CD8-positive, alpha-beta memory T cell (primary cell): ENCODE measurements around the gene RUNDC3A. TPM values are rescaled to one million over a fixed set of nuclear protein-coding genes. Genes with fewer than 3 reads are reported as not detected.

Experiments
- CTCF ChIA-PET: fragments of 350-600 bp; sonication (Branson Sonifier 250); formaldehyde crosslinking; loops from one replicate; lab custom pipeline; 2021; ENCODE audit warnings: antibody characterized with exemption; lab: Charles Lee
- POLR2A ChIA-PET: fragments of 350-600 bp; sonication (Branson Sonifier 250); formaldehyde crosslinking; loops from one replicate; lab custom pipeline; 2021; ENCODE audit warnings: antibody characterized with exemption; lab: Charles Lee
- DNase-seq, 5 donors: peaks; one replicate each; pipeline versions ENCODE4 v3.0.0 to v3.0.0-alpha.2; 2020 to 2022; ENCODE audit warnings: mixed read lengths in 1 of 5
- H3K27ac ChIP-seq: one replicate; pipeline ENCODE4 v1.7.0; 2013; ENCODE audit warnings: low read depth, mild to moderate bottlenecking, low read length, moderate library complexity
- H3K27me3 ChIP-seq: 2 replicates; pipeline ENCODE4 v1.7.0; 2013; ENCODE audit warnings: low read length, mild to moderate bottlenecking; ENCODE audit not compliant: insufficient read depth, poor library complexity, severe bottlenecking
- H3K36me3 ChIP-seq: 2 replicates; pipeline ENCODE4 v1.7.0; 2013; ENCODE audit warnings: mild to moderate bottlenecking, low read length, moderate library complexity; ENCODE audit not compliant: insufficient read depth
- H3K4me1 ChIP-seq: 2 replicates; pipeline ENCODE4 v1.7.0; 2013; ENCODE audit warnings: mild to moderate bottlenecking, low read length, moderate library complexity; ENCODE audit not compliant: insufficient read depth
- H3K4me3 ChIP-seq: 2 replicates; pipeline ENCODE4 v1.7.0; 2013; ENCODE audit warnings: mild to moderate bottlenecking, low read length
- H3K9me3 ChIP-seq: 2 replicates; pipeline ENCODE4 v1.7.0; 2013; ENCODE audit warnings: mild to moderate bottlenecking, low read length
- H3K27ac Mint-ChIP-seq, 8 donors: one replicate each; pipeline ENCODE4 v1.8.0; 2020 to 2021; ENCODE audit warnings: mixed read lengths in 8 of 8, mild to moderate bottlenecking in 6 of 8, inconsistent platforms in 3 of 8, moderate library complexity in 3 of 8
- H3K27me3 Mint-ChIP-seq, 2 donors: one replicate each; pipeline ENCODE4 v1.8.0; 2020 to 2021; ENCODE audit warnings: mixed read lengths in 2 of 2, mild to moderate bottlenecking in 1 of 2, moderate library complexity in 1 of 2
- H3K36me3 Mint-ChIP-seq, 3 donors: one replicate each; pipeline ENCODE4 v1.8.0; 2020 to 2021; ENCODE audit warnings: mixed read lengths in 3 of 3, inconsistent platforms in 1 of 3, mild to moderate bottlenecking in 1 of 3
- H3K4me1 Mint-ChIP-seq, 3 donors: one replicate each; pipeline ENCODE4 v1.8.0; 2020 to 2021; ENCODE audit warnings: mixed read lengths in 3 of 3, inconsistent platforms in 1 of 3, mild to moderate bottlenecking in 1 of 3
- H3K4me3 Mint-ChIP-seq, 7 donors: one replicate each; pipeline ENCODE4 v1.8.0; 2020 to 2021; ENCODE audit warnings: mixed read lengths in 7 of 7, mild to moderate bottlenecking in 6 of 7, moderate library complexity in 4 of 7, inconsistent platforms in 2 of 7
- H3K9me3 Mint-ChIP-seq, 5 donors: one replicate each; pipeline ENCODE4 v1.8.0; 2020 to 2022; ENCODE audit warnings: mixed read lengths in 5 of 5, mild to moderate bottlenecking in 3 of 5, moderate library complexity in 2 of 5, inconsistent platforms in 1 of 5
- polyA plus RNA-seq: library from polyadenylated mRNA; unstranded; fragments of 300-500 nt; fragmentation: Illumina TruSeq; gene quantifications from one replicate; pipeline ENCODE4 v1.2.3, GENCODE V29; 2021
- total RNA-seq, 2 experiments: library from RNA; stranded (reverse); gene quantifications; one replicate each; pipeline ENCODE4 v1.2.3, GENCODE V29; 2021

The RUNDC3A gene
- total and polyA plus RNA-seq, 3 experiments from 2014 or later, result not detected

DNA sequence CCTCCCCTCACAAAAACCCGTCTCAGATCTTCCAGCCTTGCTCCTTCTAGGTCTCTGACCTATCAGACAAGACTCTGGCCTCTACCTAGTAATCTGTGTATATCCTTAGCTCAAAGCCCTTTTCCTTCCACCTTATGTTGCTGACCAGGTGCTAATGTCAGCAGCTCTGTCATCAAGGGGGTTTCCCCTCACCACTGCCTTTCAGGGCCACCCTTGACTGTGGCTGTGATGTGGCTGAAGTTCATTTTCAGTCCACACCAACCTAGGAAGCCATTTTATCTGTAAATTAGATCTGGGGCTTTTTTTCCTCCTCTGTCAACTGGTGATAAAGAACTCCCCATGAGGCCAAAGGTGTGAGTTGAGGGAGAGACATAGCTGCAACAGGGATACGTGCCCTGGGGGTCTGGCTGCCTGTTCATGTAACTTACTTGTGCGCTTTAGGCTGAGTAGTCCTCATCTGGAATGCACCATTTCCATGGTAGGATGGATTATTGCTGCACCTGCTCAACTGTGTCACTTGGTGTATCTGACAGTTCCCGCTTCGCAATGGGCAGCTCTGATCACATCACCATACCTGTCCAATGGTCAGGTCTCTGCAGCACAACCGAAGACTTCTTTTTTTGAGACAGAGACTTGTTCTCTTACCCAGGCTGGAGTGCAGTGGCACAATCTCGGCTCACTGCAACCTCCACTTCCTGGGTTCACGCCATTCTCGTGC lies 14.7 kb upstream of the RUNDC3A start:
- Mint-ChIP-seq H3K36me3 (no peaks in the 10 kb centered on the region), H3K9me3 (no peaks in the 10 kb centered on the region), H3K27ac (no peak overlapping the region), H3K4me1 (no peaks in the 10 kb centered on the region), H3K27me3 (peaks cover 9 to 28% of the 10 kb centered on the region in 2 donors), H3K4me3 (no peak overlapping the region)
- H3K36me3 ChIP-seq, result no peaks in the 10 kb centered on the region
- H3K27ac ChIP-seq, result no peak overlapping the region
- no peak for DNase-seq
- H3K4me3 ChIP-seq, result no peak overlapping the region
- ChIA-PET POLR2A (no interaction called here), CTCF (no interaction called here)
- H3K27me3 ChIP-seq, result no peaks in the 10 kb centered on the region
- no peaks in the 10 kb centered on the region for H3K4me1 ChIP-seq
- no peaks in the 10 kb centered on the region for H3K9me3 ChIP-seq

DNA sequence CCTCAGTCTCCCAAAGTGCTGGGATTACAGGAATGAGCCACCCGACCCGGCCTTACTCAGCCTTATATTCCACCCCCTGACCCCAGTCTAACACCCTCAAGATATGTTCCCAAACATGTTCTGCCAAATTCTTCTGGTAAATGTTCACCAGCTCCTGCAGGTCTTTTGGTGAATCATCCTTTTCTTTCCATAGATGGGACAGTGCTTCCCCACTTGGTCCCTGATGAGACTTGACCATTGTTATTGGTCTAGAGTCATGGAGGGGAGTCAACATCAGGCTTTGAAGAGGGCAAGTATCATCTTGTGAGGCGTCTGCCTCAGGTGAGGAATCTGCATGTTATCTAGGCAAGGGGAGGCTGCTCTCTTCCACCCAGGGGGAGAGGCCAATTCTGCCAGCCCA lies 10.4 kb upstream of the RUNDC3A start:
- H3K27ac Mint-ChIP-seq, result no peak overlapping the region
- POLR2A ChIA-PET, result no interaction called here

GRCh38 chr17:44304651-44305050 lies 3.8 kb upstream of the RUNDC3A start:
- peaks cover 31 to 51% of the 10 kb centered on the region in 2 donors for H3K27me3 Mint-ChIP-seq
- no peak overlapping the region for H3K27ac ChIP-seq
- H3K27me3 ChIP-seq, result peaks cover 12% of the 10 kb centered on the region
- H3K9me3 Mint-ChIP-seq, result no peaks in the 10 kb centered on the region
- POLR2A ChIA-PET, result no interaction called here
- H3K4me3 ChIP-seq, result no peak overlapping the region
- H3K9me3 ChIP-seq, result no peaks in the 10 kb centered on the region
- peaks cover 0 to 3% (median 1%) of the 10 kb centered on the region in 3 donors for H3K36me3 Mint-ChIP-seq
- peaks cover 16% of the 10 kb centered on the region for H3K4me1 ChIP-seq
- no peak for DNase-seq
- H3K4me3 Mint-ChIP-seq, result no peak overlapping the region
- CTCF ChIA-PET, result interaction anchor here (0.8 kb wide), 1 partner anchor 162 kb away, joined by 3 read pairs; no protein-coding TSS in a partner anchor
- no peak overlapping the region for H3K27ac Mint-ChIP-seq
- no peaks in the 10 kb centered on the region for H3K36me3 ChIP-seq
- peaks cover 14 to 22% (median 15%) of the 10 kb centered on the region in 3 donors for H3K4me1 Mint-ChIP-seq

More for the DNA sequence above, 10.4 kb upstream of the RUNDC3A start:
- Mint-ChIP-seq H3K4me3 (no peak overlapping the region), H3K27me3 (peaks cover 11 to 38% of the 10 kb centered on the region in 2 donors), H3K9me3 (no peaks in the 10 kb centered on the region), H3K4me1 (no peaks in the 10 kb centered on the region), H3K36me3 (no peaks in the 10 kb centered on the region)
- H3K9me3 ChIP-seq, result no peaks in the 10 kb centered on the region
- no peaks in the 10 kb centered on the region for H3K27me3 ChIP-seq
- DNase-seq, result no peak
- H3K27ac ChIP-seq, result no peak overlapping the region
- CTCF ChIA-PET, result interaction anchor here (0.9 kb wide), 1 partner anchor 16 kb away, joined by 3 read pairs; no protein-coding TSS in a partner anchor
- no peaks in the 10 kb centered on the region for H3K36me3 ChIP-seq
- no peaks in the 10 kb centered on the region for H3K4me1 ChIP-seq
- H3K4me3 ChIP-seq, result no peak overlapping the region

- DNase-seq, result no peak
- peaks cover 0 to 3% (median 1%) of the 10 kb centered on the region in 3 donors for H3K36me3 Mint-ChIP-seq
- peaks cover 27 to 44% of the 10 kb centered on the region in 2 donors for H3K27me3 Mint-ChIP-seq
- no peak overlapping the region for H3K4me3 ChIP-seq
- H3K9me3 Mint-ChIP-seq, result no peaks in the 10 kb centered on the region
- H3K27ac ChIP-seq, result no peak overlapping the region
- H3K4me3 Mint-ChIP-seq, result peak overlapping the region; percentile 17 to 72 (median 58)
- peak overlapping the region in 2 of 8 donors; percentile 11 to 79 for H3K27ac Mint-ChIP-seq
- CTCF ChIA-PET, result interaction anchor here (0.8 to 3.5 kb wide), 3 partner anchors 23 to 97 kb away, joined by 3 to 13 read pairs (median 3); no protein-coding TSS in a partner anchor
- no peaks in the 10 kb centered on the region for H3K9me3 ChIP-seq
- no peaks in the 10 kb centered on the region for H3K36me3 ChIP-seq
- POLR2A ChIA-PET, result interaction anchor here (1.2 to 2.0 kb wide), 3 partner anchors 19 to 86 kb away, joined by 3 to 6 read pairs (median 6); no protein-coding TSS in a partner anchor
- H3K27me3 ChIP-seq, result peaks cover 12% of the 10 kb centered on the region
- peaks cover 14 to 28% (median 17%) of the 10 kb centered on the region in 3 donors for H3K4me1 Mint-ChIP-seq
- H3K4me1 ChIP-seq, result peaks cover 16% of the 10 kb centered on the region
Measured at GRCh38 chr17:44307387-44308186, 814 bp upstream of the RUNDC3A start.

- POLR2A ChIA-PET, result interaction anchor here (0.6 to 2.0 kb wide), 4 partner anchors 18 to 752 kb away, joined by 3 to 6 read pairs (median 4); partner anchors contain the start of gene NMT1
- no peaks in the 10 kb centered on the region for H3K36me3 ChIP-seq
- H3K4me1 ChIP-seq, result peaks cover 16% of the 10 kb centered on the region
- H3K27me3 Mint-ChIP-seq, result peaks cover 27 to 45% of the 10 kb centered on the region in 2 donors
- no peak for DNase-seq
- H3K27ac Mint-ChIP-seq, result no peak overlapping the region
- CTCF ChIA-PET, result interaction anchor here (0.8 to 3.5 kb wide), 3 partner anchors 22 to 98 kb away, joined by 3 to 13 read pairs (median 3); no protein-coding TSS in a partner anchor
- no peaks in the 10 kb centered on the region for H3K9me3 Mint-ChIP-seq
- H3K4me3 ChIP-seq, result no peak overlapping the region
- no peaks in the 10 kb centered on the region for H3K9me3 ChIP-seq
- H3K36me3 Mint-ChIP-seq, result peaks cover 0 to 3% (median 1%) of the 10 kb centered on the region in 3 donors
- H3K4me3 Mint-ChIP-seq, result peak overlapping the region in 6 of 7 donors; percentile 36 to 72 (median 46)
- peaks cover 13 to 28% (median 17%) of the 10 kb centered on the region in 3 donors for H3K4me1 Mint-ChIP-seq
- peaks cover 12% of the 10 kb centered on the region for H3K27me3 ChIP-seq
- no peak overlapping the region for H3K27ac ChIP-seq
Measured at GRCh38 chr17:44308865-44309264, 464 bp downstream of the RUNDC3A start.

DNA sequence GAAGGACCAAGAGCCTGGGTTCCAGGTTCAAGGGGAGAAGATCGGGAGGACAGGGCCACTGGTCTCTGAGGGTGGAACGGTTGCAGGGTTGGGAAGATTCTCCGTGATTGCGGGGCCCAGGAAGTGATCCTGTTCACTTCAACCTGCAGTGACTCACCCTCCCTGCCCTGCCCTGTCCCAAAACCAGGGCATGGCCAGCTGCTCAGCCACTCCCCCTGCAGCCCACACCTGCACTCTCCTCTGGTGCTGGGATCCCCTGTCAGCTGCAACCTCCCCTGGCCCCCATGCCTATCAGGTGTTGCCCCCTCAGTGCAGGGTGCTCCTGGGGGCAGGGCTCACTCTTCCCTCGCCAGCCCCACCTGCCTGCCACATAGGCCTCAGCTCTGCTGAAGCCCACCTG lies 1.1 kb downstream of the RUNDC3A start:
- no peak for DNase-seq
- H3K4me3 Mint-ChIP-seq, result peak overlapping the region in 2 of 7 donors; percentile 38 to 63
- peaks cover 9 to 28% (median 16%) of the 10 kb centered on the region in 3 donors for H3K4me1 Mint-ChIP-seq
- POLR2A ChIA-PET, result interaction anchor here (1.0 to 2.0 kb wide), 3 partner anchors 17 to 88 kb away, joined by 3 to 6 read pairs (median 6); no protein-coding TSS in a partner anchor
- peaks cover 0 to 1% (median 0%) of the 10 kb centered on the region in 3 donors for H3K36me3 Mint-ChIP-seq
- H3K27me3 Mint-ChIP-seq, result peaks cover 27 to 47% of the 10 kb centered on the region in 2 donors
- peaks cover 18% of the 10 kb centered on the region for H3K27me3 ChIP-seq
- no peak overlapping the region for H3K4me3 ChIP-seq
- no peak overlapping the region for H3K27ac ChIP-seq
- no peaks in the 10 kb centered on the region for H3K9me3 ChIP-seq
- H3K36me3 ChIP-seq, result no peaks in the 10 kb centered on the region
- peak overlapping the region in 1 of 8 donors; percentile 41 for H3K27ac Mint-ChIP-seq
- H3K9me3 Mint-ChIP-seq, result no peaks in the 10 kb centered on the region
- CTCF ChIA-PET, result interaction anchor here (1.6 to 3.5 kb wide), 2 partner anchors 22 to 99 kb away, joined by 3 to 13 read pairs; no protein-coding TSS in a partner anchor
- H3K4me1 ChIP-seq, result peaks cover 16% of the 10 kb centered on the region

GRCh38 chr17:44310188-44310587 lies 1.8 kb downstream of the RUNDC3A start:
- peaks cover 16% of the 10 kb centered on the region for H3K4me1 ChIP-seq
- H3K36me3 ChIP-seq, result no peaks in the 10 kb centered on the region
- peak overlapping the region in 3 of 7 donors; percentile 34 to 48 (median 46) for H3K4me3 Mint-ChIP-seq
- H3K9me3 ChIP-seq, result no peaks in the 10 kb centered on the region
- H3K27me3 Mint-ChIP-seq, result peaks cover 25 to 41% of the 10 kb centered on the region in 2 donors
- H3K4me1 Mint-ChIP-seq, result peaks cover 9 to 28% (median 16%) of the 10 kb centered on the region in 3 donors
- H3K27me3 ChIP-seq, result peaks cover 22% of the 10 kb centered on the region
- H3K9me3 Mint-ChIP-seq, result no peaks in the 10 kb centered on the region
- H3K4me3 ChIP-seq, result no peak overlapping the region
- CTCF ChIA-PET, result interaction anchor here (0.8 to 3.5 kb wide), 4 partner anchors 10 to 99 kb away, joined by 3 to 13 read pairs (median 4); partner anchors contain the start of gene GRN
- peak overlapping the region in 1 of 8 donors; percentile 41 for H3K27ac Mint-ChIP-seq
- DNase-seq, result no peak
- POLR2A ChIA-PET, result interaction anchor here (1.0 kb wide), 1 partner anchor 89 kb away, joined by 3 read pairs; no protein-coding TSS in a partner anchor
- no peaks in the 10 kb centered on the region for H3K36me3 Mint-ChIP-seq
- H3K27ac ChIP-seq, result no peak overlapping the region
